CD4-positive, alpha-beta T cell treated with Interleukin-21 for 1 hour (primary cell): ENCODE data around the gene ADGRV1.
"Not testable (repeated sequence)": the region's sequence is repeated elsewhere in the genome, so short reads cannot be mapped to it uniquely, and the experiment has no call there.

Experiments used
- DNase-seq: peaks from one replicate; pipeline ENCODE4 v3.0.0-alpha.2; 2020

The ADGRV1 gene

DNA sequence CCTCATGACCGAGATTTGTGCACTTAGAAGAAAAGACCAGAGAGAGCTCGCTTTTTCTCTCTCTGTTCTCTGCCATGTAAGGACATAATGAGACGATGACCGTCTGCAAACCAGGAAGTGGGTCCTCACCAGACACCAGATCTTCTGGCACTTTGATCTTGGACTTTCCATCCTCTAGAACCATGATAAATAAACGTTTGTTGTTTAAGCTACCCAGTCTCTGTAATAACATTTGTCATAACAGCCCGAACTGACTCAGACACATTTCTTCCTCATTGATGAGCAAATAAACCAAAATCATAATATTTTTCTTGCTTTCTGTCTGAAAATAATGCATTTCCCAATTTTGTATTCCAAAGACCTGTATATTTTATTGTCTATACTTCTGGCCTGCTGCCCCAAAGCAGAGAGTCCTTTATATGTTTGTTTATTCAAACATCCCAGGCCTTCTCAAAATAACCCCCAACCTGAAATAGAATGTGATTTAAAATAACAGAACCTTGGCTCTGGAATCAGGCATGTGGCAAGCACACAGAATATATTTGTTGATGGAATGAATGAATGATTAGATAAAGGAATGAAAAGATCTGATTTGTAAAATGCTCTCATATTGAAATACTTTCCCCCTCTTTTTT lies 396.5 kb downstream of the ADGRV1 start:
- DNase-seq: no peak

DNA sequence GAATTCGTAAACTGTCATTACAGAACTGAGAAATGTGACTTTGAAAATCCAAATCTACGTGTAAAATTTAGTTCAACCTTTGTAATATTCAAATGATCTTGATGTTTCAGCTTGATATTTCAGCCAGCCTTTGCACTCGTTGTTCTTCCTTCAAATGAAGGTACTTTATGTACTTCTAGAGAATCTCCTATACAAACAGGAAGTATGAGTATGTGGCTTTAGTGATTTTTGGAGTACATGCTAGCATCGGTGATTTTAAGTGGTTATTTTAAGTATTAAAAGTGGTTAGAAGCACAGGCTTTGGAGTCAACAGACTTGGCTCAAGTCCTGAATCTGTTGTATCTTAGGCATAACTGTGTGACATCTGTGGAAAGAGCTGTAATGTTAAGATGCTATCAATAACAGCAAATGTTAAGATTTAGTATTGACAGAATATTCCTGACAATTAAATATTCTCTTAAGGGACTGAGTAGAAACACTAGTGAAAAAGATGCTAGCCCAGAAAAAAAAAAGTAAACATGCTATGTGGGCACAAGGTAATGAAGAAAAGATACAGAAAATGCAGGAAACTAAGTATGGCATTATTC lies 398.0 kb downstream of the ADGRV1 start:
- no peak for DNase-seq

DNA sequence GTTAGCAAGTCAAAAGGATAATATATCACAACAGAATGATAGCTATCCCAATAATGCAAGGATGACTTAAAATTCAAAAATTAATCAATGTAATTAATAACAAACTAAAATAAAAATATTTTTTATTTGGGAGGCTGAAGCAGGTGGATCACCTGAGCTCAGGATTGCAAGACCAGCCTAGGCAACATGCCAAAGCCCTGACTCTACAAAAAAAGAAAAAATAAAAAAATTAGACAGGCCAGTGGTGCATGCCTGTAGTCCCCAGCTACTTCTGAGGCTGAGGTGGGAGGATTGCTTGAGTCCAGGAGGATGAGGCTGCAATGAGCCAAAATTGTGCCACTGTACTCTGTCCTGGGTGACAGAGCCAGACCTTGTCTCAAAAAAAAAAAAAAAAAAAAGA lies 399.3 kb downstream of the ADGRV1 start:
- DNase-seq: no peak

DNA sequence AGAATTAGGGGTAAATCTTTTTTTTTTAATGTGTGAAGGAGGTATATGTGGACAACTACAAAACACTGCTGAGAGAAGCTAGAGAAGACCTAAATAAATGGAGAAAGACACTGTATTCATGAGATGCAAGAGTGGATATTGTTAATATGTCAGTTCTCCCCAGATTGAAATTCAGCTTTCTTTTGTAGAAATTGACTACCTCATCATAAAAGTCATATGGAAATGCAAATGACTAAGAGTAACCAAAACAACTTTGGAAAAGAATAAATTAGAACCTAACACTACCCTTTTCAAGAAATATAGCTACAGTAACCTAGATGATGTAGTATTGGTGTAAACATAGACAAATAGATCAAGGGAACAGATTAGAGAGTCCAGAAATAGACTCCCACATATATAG lies 400.7 kb downstream of the ADGRV1 start:
- DNase-seq: no peak

DNA sequence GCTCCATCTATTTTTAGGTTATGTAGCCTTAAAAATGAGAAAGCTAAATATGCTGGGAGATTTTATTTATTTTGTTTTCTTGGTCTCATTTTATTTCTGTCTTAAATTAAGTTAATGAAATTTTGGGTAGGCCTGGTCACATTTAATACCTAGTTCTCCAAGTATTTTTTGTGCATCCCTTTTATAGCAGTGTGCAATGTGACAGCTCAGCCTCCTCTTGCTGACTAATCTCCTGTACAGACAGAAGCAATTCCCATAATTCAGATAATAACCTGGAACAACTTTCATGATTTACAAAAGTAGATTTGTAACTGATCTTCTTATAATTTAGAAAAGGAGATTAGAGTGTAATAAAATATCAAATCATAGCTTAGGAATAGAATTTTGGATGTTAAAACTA lies 403.9 kb downstream of the ADGRV1 start:
- no peak for DNase-seq

DNA sequence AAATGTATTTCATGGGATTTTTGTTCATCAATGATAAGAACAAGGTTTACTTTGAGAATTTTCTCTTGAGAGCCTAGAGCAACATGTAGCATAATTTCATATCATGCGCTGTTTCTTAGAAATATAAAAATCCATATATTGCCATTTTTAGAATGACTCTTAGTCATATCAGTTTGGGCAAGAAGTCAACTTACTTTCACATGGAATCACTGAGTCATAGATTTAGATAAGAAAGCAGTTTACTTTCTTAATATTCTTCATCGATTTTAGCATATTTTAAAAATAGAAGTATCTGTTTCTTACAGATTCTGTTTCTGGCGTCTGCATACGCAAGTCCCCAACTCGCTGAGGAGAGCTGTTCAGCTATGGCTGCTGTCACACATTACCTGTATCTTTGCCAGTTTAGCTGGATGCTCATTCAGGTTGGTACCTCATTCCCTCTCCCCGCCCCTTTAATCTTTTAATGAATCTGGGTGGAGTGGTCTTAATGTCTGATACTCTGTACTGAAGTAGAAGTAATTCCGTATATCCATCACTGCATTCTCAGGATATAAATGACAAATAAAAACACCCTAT lies 406.6 kb downstream of the ADGRV1 start:
- no peak for DNase-seq

DNA sequence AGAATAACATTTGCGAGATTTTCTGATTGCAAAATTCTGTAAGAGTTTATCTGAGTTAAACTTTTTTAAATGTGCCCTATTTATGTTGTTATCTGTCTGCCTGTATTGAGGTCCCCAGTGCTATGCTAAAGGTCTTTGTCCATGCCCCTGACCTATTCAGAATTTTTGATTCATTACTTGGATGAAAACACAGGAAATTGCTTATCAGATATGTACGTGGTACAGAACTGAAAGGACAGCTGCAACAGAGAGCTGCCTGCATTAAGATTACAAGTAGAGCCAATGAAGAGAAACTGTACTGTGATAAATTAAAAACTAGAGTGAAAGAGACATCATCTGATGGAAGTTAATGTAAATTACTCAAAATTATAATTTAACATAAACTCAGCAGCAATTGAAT lies 408.8 kb downstream of the ADGRV1 start:
- no peak for DNase-seq

DNA sequence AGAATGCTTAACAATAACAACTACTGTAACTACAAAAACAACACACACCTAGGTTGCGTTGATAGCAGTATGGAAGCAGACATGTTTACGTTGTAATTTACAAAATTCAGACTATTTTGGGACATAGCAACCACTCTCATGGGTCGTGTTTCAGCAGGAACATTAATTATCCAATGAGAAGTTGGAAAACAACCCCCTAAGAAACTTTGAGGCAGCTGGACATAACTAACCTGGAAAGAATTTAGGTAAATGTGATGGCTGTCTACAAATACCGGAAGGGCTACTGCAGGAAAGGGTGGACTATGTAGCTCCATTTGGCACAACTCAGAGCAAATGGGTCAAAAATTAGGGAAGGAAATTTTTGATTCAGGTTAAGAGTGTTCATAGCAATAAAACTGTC lies 409.3 kb downstream of the ADGRV1 start:
- DNase-seq: no peak

DNA sequence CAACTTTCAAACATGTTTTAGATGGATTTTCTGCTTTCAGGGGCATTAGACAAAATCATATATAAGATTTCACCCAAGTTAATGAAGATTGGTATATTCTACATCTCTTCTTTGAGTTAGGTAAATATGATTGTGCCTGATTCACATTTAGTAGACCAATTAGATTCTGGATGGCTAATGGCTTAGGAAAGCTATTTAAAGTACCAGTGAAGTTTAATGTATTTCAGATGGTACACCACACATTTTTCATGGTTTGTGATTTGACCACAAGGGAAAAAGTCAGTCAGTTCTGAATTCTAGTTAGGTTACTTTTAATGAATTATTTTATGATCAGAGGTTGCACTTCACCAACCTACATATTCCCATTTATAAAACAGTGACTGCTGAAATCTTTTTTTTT lies 409.7 kb downstream of the ADGRV1 start:
- no peak for DNase-seq

DNA sequence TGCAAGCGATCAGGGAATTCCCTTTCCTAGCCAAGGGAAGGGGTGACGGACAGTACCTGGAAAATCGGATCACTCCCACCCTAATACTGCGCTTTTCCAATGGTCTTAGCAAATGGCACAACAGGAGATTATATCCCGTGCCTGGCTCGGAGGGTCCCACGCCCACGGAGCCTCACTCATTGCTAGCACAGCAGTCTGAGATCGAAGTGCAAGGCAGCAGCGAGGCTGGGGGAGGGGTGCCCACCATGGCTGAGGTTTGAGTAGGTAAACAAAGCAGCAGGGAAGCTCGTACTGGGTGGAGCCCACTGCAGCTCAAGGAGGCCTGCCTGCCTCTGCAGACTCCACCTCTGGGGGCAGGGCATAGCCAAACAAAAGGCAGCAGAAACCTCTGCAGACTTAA lies 411.3 kb downstream of the ADGRV1 start:
- DNase-seq: not testable (repeated sequence)

DNA sequence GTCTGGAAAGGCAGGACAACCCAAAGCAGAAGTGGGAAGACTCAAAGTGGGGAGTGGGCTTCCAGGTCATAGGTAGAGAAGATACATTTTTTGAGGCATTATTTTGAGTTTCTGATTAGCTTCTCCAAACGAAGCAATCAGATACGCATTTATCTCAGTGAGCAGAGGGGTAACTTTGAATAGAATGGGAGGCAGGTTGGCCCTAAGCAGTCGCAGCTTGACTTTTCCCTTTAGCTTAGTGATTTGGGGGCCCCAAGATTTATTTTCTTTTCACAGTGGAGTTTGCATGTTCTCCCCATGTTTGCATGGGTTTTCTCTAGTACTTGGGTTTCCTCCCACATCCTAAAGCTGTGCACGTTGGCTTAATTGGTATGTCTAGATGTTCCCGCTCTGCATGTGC lies 422.6 kb downstream of the ADGRV1 start:
- DNase-seq: no peak

DNA sequence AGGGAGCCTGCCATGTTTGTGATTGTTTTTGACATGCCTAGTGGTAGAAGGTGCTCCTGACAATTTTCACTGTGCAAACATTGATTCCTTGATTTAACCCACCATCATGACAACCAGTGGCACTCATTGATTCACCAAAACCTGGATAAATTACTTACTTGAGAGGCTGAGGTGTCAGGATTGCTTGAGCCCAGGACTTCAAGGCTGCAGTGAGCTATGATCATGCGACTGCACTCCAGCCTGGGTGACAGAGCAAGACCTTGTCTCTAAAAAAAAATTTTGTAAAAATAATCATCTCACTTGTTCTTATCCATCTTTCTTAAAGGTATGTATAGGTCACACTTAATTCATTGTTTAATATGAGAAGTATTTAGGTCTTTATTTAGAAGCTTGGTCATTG lies 423.2 kb downstream of the ADGRV1 start:
- no peak for DNase-seq

DNA sequence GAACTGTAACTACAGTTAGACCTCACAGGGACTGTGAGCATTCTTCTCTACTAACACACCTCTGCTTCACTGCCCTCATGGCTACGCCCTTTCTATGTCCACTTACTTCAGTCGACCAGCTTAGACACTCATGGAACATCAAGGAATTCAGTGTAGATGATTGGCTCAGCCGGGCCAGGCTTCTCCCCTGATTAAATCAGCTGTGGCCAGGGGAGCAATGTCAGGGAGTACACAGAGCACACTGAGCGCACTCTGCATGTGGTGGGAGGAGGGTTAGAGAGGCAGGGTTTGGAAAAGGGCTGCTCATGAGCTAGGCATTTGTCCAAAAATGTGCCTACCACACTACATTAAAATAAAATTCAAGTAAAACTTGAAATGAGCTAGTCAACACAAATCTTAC lies 424.0 kb downstream of the ADGRV1 start:
- DNase-seq: no peak

DNA sequence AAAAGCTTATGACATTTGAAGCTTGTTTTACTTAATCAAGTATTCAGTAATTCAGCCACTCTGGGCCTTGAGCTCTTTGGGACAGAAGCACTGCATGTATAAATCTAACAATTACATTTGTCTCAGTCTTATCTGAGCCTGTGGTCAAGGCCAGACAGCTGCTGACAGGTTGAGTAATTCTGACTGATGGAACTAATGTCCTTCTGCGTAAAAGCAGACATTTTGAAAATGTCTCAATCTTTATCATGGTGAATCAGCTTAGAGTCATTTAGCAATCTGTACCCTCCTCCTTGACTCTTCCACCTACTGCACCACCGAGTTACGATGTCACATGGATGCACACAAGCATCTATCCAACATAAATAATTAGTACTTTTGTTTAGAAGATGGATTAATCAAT lies 424.6 kb downstream of the ADGRV1 start:
- DNase-seq: no peak

DNA sequence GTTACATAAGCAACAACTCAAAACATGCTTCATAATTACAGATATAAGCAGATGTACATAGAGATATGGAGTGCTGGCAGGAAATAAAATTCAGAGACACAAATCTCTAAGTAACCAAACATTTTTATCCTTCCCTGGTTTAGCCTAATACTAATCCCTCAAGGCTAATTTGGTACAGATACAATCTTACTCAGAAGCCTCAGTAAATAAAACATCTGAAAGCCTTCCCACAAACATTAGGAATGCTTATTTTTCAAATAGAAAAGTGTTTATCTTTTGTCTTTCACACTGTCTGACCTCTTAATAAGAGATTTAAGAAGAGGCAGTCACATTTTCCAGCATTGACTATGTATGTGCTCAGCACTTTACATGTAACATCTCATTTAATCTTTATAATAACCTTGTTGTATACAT lies 425.1 kb downstream of the ADGRV1 start:
- no peak for DNase-seq

DNA sequence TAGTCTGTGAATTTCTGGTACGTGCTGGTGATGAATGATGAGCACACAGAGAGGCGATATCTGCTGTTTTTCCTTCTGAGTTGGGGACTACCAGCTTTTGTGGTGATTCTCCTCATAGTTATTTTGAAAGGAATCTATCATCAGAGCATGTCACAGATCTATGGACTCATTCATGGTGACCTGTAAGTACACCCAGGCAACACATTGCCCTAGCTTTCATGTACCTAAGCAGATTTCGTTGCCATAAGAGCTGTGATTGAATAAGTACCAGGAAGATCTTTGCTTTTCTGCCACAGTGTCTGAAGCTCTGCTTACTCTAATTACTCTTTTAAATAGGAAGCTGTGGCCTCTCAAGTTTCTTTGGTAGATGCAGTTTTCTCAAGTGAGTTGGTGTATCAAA lies 426.7 kb downstream of the ADGRV1 start:
- no peak for DNase-seq

DNA sequence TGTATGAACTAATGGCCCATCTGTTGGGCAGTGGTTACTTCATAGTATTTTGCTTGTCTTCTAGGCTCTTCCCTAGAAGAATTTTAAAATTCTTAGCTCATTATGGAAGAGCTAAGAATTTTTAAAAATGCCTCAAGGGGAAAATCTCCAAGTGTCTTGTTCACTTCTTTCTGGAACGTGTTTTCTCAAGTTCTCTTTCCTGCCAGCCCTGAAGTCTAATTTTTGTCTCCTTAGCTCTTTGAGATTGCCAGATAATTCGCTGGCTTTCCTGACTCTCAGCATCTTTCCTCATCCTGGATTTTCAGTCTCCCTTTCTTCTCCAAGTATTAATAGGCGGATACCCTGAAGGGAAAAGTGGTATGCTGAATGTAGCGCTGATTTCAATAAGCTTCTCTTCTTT lies 429.1 kb downstream of the ADGRV1 start:
- no peak for DNase-seq

DNA sequence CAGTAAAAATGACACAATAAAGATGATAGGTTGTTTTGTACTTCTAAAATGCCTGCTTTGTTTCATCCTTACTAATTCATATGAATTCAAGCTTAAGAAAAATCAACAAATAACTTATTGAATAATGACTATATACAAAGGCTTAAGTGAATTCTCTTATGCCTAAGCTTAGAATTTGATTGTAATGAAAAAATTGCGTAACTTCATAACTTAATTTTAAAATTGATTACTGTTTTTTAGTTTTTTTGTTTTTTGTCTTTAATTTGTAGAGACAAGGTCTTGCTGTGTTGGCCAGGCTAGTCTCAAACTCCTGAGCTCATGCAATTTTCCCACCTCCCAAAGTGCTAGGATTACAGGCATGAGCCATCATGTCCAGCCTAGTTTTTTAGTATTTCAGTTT lies 432.6 kb downstream of the ADGRV1 start:
- DNase-seq: no peak

DNA sequence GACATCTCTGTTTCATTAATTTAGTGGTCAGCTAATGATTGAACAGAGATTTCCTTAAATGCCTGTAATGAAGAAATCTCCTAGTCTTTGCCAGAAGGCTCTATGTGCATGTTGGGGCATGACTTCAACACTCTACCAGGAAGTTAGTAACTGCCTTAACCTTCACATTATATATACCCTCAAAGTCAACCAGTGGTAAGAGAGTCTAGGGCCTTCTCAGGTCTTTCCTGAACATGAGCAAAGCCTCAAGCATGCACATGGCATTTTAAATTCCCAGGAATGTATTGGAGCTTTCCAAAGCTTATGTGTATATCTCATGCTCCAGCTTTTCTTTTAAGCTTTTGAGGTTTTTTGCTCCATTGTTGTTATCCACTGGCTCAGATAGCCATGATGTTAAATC lies 436.2 kb downstream of the ADGRV1 start:
- no peak for DNase-seq

DNA sequence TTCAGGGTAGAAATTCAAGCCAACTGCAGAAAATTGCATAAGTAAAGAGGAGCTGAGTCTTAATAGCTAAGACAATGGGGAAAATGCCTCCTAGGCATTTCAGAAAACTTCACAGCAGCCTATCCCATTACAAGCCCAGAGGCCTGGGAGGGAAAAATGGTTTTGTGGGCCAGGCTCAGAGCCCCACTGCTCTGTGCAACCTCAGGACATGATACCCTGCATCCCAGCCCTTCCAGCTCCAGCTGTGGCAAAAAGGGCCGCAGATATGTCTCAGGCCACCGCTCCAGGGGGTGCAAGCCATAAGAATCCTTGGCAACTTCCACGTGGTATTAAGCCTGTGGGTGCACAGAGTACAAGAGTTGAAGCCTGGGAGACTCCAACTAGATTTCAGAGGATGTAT lies 437.5 kb downstream of the ADGRV1 start:
- DNase-seq: no peak

DNA sequence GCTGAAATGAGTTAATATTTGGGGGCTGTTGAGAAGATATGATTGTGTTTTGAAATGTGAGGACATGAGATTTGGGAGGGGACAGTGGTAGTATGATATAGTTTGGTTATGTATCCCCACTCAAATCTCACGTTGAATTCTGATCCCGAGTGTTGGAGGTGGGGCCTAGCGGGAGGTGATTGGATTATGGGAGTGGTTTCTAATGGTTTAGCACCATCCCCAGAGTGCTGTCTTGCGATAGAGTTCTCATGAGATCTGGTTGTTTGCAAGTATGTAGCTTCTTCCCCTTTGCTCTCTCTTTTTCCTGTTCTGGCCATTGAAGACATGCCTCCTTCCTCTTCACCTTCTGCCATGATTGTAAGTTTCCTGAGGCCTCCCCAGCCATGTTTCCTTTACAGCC lies 438.5 kb downstream of the ADGRV1 start:
- no peak for DNase-seq

DNA sequence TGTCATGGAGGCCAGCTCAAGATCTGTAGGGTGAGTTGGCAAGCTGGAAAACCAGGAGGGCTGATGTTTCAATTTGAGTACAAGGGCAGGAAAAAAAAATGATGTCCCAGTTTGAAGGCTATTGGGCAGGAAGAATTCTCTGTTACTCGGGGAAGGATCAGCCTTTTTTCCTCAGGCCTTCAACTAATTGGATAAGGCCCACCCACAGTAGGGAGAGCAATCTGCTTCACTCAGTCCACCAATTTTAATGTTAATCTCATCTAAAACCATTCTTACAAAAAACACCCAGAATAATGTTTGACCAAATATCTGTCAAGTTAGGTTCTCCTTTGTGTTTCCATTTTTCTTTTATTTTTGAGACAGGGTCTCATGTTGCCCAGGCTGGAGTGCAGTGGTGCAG lies 442.1 kb downstream of the ADGRV1 start:
- DNase-seq: no peak

DNA sequence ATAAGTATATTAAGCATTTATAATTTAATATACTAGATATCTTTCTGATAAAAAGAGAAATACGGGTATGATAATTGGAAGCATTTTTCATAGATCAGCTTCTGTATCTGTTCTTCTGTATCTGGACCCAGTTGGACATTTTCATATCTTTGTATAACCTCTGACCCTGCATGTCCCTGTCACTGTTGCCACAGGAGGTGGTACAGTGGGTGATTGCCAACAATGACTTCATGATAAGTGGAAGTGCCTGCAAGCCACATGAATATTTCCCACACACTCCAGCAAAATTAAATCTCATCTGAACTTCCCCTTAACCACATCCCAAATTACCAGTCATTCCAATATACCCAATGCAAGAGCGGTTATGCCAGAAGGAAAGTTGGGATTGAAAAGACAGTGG lies 448.1 kb downstream of the ADGRV1 start:
- DNase-seq: no peak

DNA sequence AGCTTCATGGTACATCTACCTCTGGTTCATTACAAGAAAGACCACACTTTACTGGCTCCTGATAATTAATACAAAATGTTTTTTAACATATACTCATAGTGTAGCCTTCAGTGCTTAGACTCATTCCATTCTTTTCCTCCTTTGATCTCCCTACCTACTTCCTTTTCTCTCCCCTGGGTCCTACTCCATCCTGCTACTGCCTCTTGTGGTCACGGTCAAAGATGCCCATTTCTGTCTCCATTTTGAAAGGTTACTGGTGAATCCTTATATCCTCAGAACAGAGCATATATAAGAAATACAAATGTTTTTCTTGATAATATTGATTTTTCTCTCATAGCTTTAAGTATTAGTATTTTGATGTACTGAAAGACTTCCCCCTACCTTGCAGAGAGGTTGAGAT lies 448.7 kb downstream of the ADGRV1 start:
- DNase-seq: no peak

DNA sequence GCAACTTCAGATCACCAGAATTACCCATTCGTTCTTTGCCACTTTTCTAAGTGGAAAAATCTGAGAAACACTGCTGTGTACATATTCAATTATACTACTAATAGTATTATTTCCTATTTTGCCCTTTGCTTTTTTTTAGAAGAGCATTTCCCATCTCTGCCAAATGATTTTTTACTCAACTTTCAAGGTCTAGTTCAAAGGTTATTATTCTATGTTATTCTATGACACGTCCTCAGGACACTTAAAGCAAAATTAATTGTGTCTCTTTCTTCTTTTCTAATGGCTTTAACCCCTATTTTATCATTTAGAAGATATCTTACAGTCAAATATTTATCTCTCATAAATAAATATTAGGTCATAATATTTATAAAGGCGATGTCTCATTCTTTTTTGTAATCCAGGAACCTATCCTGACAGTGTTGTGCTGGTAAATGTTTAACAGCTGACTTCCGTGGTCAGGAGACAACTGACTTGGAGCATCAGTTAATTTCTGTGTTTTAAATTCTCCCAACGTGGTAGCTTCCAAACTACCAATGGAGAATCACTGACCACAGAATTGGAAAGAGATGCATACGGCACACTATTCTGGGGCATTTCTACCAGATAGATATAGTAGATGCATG lies 449.3 kb downstream of the ADGRV1 start:
- no peak for DNase-seq
